Stimulated activated CD4-positive, alpha-beta T cell treated with anti-CD3 and anti-CD28 coated beads, Interleukin-4, amount 100 ng/mL, for 1 hour (primary cell): ENCODE results near the gene MACF1.
"Not testable (repeated sequence)": the region's sequence is repeated elsewhere in the genome, so short reads cannot be mapped to it uniquely, and the experiment has no call there.

Source experiments
- DNase-seq: peaks from one replicate; pipeline ENCODE4 v3.0.0-alpha.2; 2020

The MACF1 gene

DNA sequence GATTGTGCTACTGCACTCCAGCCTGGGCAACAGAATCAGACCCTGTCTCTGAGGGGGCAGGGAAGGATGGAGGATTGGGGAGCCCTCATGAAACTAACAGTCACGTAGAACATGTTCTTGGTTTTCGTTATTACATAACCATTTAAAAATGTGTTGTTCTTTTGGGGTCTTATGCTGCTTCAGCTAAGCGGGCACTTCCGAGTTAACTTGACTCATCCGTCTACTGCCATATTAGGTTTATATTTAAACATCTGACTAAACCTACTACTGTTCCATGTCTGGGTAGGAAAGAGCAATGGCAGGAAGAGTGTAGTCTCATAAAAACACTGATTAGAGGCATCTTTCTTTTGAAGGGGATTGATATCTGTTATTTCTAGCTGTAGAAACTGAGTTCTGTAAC is 227.4 kb downstream of the MACF1 start:
- DNase-seq = no peak

DNA sequence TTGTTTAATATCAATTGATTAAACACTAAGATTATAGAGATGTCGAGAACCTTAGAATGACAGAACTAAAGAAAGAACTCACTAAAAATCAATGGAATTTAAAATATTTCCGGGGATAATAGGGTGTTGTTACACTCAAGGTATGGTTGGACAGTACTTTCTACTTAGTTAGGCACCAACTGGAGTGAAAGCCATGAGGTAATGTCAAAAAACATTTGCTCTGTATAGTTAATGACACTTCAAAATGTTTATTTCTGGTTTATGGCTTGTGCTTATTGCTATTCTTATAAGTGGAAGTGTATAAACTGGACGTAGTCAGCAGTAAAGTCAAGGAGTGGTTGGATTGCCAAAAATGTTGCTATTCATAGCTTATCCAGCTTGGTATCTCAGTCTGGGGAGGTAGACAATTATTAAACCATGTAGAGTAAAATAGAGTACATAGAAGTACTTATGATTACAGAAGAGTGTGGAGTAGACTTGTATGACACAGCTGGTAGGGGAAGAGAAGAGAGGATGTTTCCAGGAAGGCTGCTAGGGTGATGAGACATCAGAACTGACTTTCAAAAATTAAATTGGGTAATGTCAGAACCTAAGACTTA is 230.4 kb downstream of the MACF1 start:
- DNase-seq = no peak

GRCh38 chr1:39435597-39435996 is 231.1 kb downstream of the MACF1 start:
- no peak for DNase-seq

GRCh38 chr1:39436842-39437241 is 232.3 kb downstream of the MACF1 start:
- no peak for DNase-seq

GRCh38 chr1:39438042-39438441 is 233.5 kb downstream of the MACF1 start:
- DNase-seq = no peak

DNA sequence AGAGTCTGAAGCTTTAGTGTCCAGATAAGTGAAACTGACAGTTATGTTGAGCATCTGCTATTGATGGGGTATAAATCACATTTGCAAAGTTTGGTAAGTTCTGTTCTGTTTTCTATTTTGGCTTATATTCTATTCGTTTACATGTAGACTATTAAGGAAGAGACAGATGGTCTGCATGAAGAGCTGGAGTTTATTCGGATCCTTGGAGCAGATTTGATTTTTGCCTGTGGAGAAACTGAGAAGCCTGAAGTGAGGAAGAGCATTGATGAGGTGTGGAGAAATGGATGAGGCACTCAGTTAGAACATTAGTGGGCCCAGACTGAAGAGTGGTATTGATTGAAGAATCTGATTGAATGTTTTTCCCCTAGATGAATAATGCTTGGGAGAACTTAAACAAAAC is 236.4 kb downstream of the MACF1 start:
- no peak for DNase-seq

- DNase-seq = no peak
Measured at GRCh38 chr1:39441797-39442196, 237.3 kb downstream of the MACF1 start.

- no peak for DNase-seq
Measured at GRCh38 chr1:39445573-39445972, 241.1 kb downstream of the MACF1 start.

GRCh38 chr1:39446986-39447567 is 242.6 kb downstream of the MACF1 start:
- DNase-seq = no peak

DNA sequence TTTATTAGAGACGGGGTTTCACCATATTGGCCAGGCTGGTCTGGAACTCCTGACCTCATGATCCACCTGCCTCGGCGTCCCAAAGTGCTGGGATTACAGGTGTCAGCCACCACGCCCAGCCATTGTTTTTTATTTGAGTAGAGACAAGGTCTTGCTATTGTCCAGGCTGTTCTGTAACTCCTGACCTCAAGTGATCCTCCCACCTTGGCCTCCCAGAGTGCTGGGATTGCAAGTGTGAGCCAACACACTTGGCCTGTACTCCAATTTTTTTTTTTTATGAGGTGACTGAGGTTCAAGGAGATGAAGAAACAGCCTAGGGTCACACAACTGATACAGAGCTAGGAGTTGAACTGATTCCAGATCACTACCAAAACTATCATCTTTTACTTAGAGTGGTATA is 245.5 kb downstream of the MACF1 start:
- not testable (repeated sequence) for DNase-seq

- DNase-seq = no peak
Measured at GRCh38 chr1:39450956-39451606, 246.6 kb downstream of the MACF1 start.

- no peak for DNase-seq
Measured at GRCh38 chr1:39452081-39452480, 247.6 kb downstream of the MACF1 start.

GRCh38 chr1:39452540-39452939 is 248.0 kb downstream of the MACF1 start:
- DNase-seq = no peak

GRCh38 chr1:39453603-39454002 is 249.1 kb downstream of the MACF1 start:
- DNase-seq = no peak

DNA sequence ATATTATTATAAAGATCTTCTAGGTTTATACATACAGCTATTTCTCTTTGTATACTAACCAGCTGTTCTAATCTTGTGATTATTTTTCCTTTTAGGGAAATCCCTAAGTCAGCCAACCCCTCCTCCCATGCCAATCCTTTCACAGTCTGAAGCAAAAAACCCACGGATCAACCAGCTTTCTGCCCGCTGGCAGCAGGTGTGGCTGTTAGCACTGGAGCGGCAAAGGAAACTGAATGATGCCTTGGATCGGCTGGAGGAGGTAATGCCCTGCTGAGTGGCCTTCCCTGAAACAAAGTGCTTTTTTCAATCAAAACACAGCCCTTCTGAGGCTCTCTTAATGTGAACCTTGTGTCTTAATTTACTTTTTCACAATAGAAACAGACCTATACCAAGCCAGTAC is 254.5 kb downstream of the MACF1 start:
- DNase-seq = no peak

- no peak for DNase-seq
Measured at GRCh38 chr1:39462074-39462473, 257.6 kb downstream of the MACF1 start.

DNA sequence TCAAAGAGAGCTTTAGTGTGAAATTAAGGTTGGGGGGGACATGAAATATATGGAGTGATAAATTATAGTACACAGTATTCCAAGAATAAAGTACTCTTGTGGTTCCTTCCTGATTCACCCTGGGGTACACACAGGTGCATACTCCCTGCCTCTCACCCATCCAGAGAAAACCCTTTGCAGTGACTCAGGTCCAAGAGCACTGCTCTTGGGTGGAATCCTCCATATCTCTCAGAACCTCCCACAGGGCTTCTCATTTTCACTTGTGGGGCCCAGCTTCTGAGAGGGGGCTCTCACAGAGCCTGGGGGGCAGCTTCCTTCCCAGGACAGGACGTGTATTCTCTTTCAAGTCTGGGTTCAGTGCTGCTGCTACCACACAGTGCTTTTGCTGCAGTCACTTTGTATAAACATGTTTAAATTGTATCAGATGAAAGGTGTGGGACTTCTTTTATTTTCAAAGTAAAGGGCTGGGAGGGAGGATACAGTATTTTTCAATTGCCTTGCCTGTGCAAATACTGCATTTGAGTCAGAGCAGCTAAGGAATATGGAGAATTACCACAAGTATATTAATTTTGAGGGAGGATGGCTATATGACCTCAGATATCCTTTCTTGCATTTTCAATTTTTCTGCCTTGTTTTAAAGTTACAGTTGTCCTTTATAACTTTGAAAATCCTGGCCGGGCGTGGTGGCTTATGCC is 262.1 kb downstream of the MACF1 start:
- DNase-seq = no peak

DNA sequence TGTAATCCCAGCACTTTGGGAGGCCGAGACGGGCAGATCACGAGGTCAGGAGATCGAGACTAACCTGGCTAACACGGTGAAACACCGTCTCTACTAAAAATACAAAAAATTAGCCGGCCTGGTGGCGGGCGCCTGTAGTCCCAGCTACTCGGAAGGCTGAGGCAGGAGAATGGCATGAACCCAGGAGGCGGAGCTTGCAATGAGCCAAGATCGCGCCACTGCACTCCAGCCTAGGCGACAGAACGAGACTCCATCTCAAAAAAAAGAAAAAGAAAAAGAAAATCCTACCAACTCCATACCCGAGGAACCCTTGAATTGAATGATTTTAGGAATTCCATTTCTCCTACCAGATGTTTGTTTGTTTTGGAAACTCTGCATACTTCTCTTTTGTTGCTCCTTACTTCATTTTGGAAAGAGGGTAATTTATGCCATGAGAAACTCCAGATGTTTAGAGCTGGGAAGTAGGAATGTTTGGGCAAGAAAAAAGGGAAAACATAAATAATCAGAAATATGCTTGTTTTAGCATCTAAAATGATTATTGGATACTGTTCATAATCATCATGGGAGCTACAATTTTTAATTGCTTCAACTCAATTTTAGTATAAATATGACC is 262.7 kb downstream of the MACF1 start:
- DNase-seq = not testable (repeated sequence)

- DNase-seq = no peak
Measured at GRCh38 chr1:39469150-39469549, 264.7 kb downstream of the MACF1 start.

GRCh38 chr1:39470040-39470439 is 265.5 kb downstream of the MACF1 start:
- DNase-seq = no peak

DNA sequence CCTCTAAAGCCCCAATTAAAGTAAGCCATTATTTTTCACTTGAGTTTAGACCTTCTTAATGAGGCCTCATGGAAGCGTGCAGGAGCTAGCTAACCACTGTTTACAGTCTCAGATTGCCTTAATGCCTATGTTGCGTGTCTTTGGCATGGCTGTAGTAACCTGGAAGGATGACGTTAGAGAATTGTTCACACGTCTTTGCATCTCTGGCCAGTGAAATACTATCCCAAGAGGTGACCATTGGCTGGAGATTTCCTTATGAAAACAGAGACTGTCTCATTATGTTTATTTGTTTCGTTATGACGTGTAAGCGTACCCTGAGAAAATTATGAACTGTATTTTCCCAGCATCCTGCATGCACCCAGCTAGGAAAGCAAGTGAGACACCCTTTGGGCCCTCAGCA is 268.3 kb downstream of the MACF1 start:
- DNase-seq = no peak

DNA sequence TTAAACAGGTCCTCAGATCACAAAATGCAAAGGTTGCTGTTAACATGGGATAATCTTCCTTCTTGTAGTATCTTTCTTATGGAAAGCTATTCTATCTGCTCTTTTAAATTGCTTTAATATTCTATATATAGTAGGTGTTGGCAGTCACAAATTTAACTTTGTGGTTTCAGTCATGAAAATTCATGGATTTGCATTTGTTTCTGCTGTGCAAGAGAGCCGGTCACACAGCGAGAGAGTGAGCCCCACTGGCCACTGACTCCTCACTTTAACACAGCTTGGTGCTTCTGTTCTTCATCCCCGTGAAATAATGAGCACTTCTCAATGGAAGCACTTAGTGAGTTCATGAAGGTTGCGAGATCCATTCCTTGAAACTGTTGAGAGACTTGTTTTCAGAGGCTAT is 268.8 kb downstream of the MACF1 start:
- no peak for DNase-seq

DNA sequence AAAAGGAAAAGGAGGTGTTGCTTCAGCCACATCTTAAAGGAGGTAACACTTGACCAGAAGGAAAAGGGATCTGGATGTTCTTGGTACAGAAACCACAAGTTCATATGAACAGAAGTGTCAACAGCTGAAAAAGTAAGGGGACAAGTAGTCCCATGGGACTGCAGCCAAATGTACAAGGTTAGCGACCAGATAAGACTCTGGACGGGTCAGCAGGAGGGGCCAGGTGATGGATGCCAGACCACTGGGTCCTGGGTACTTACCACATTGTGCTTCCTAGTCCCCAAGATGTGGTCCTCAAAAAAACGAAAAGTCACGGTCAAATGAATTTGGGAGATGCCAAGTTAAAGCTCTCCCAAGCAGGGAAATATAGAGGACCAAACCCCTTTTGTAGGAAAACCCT is 270.3 kb downstream of the MACF1 start:
- no peak for DNase-seq

DNA sequence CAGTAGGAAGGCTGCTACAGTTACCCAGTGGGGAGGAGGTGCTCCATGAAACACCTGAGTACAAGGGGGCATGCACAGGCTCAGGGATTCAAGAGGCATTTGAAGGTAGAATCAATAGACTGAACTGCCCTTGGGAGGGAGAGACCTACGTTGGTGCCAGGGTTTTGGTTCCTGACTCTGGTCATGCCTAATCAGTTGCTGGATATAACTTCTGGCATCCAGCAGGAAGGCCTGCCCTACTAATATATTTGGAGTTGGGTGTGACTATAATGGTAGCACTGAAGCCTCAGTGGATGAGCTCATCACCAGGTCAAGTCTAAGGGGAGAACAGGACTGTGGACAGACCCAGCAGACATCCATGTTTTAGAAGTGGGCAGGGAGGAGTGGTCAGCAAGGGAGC is 271.1 kb downstream of the MACF1 start:
- not testable (repeated sequence) for DNase-seq
